HEK293 (cell line): ENCODE data around the gene ANGPTL4.

Experiments used
- CTCF ChIA-PET: fragments of 350-600 bp; formaldehyde crosslinking; extraction: SDS; loops from one replicate; lab custom pipeline; 2021; ENCODE audit warnings: antibody characterized with exemption; lab: Yijun Ruan, JAX
- POLR2A ChIA-PET: fragments of 300-600 bp; formaldehyde crosslinking; extraction: SDS; loops from one replicate; lab custom pipeline; 2020; ENCODE audit warnings: antibody characterized with exemption, inconsistent platforms; lab: Yijun Ruan, JAX
- H3K27ac ChIP-seq: fragments of 200-500 bp; sonication (Bioruptor generic); 2 replicates; pipeline ENCODE4 v1.5.1; 2014; ENCODE audit warnings: low read depth, low read length, control low read depth, inconsistent platforms; ENCODE audit errors: extremely low read depth
- H3K36me3 ChIP-seq, 2 experiments: fragments of 200-500 bp in 1 of 2; sonication (Bioruptor generic) in 1 of 2; 1 replicate in 1 of 2; 2 replicates in 1 of 2; pipeline ENCODE4 v1.5.1; 2014 to 2017; ENCODE audit warnings: inconsistent platforms in 2 of 2, low read length in 2 of 2; ENCODE audit not compliant: control insufficient read depth in 2 of 2, insufficient read depth in 1 of 2
- H3K4me1 ChIP-seq: fragments of 200-500 bp; sonication (Bioruptor generic); 2 replicates; pipeline ENCODE4 v1.5.1; 2014; ENCODE audit warnings: mild to moderate bottlenecking, low read length, inconsistent platforms; ENCODE audit not compliant: control insufficient read depth, insufficient read depth
- H3K4me3 ChIP-seq: 2 replicates; pipeline ENCODE4 v1.5.1; 2011; ENCODE audit warnings: low read depth, mild to moderate bottlenecking, control low read depth, low read length, moderate library complexity
- H3K9me3 ChIP-seq: fragments of 200-500 bp; sonication (Bioruptor generic); 2 replicates; pipeline ENCODE4 v1.5.1; 2014; ENCODE audit warnings: low read depth, low read length, inconsistent platforms; ENCODE audit not compliant: control insufficient read depth, insufficient read depth
- BCL6B ChIP-seq: fragments of 450-650 bp; formaldehyde crosslinking; IDR thresholded peaks from 2 replicates; pipeline ENCODE4 v1.5.1; 2017; ENCODE audit warnings: missing biosample characterization, missing genetic modification characterization
- HIC1 ChIP-seq: fragments of 450-650 bp; formaldehyde crosslinking; IDR thresholded peaks from 2 replicates; pipeline ENCODE4 v1.5.1; 2016; ENCODE audit warnings: missing biosample characterization, missing genetic modification characterization
- PBX3 ChIP-seq: sonication (generic); formaldehyde crosslinking; IDR thresholded peaks from 2 replicates; pipeline ENCODE4 v1.8.1; 2022; ENCODE audit warnings: mild to moderate bottlenecking, moderate library complexity, missing genetic modification reagents
- PRDM10 ChIP-seq: fragments of 450-650 bp; formaldehyde crosslinking; IDR thresholded peaks from 2 replicates; pipeline ENCODE4 v1.5.1; 2016; ENCODE audit warnings: missing biosample characterization, missing genetic modification characterization
- SP2 ChIP-seq: fragments of 450-650 bp; formaldehyde crosslinking; IDR thresholded peaks from 2 replicates; pipeline ENCODE4 v1.5.1; 2016; ENCODE audit warnings: missing biosample characterization, missing genetic modification characterization
- SP3 ChIP-seq: fragments of 450-650 bp; formaldehyde crosslinking; IDR thresholded peaks from 2 replicates; pipeline ENCODE4 v1.5.1; 2016; ENCODE audit warnings: missing biosample characterization, missing genetic modification characterization
- ZBTB11 ChIP-seq: fragments of 450-650 bp; formaldehyde crosslinking; conservative IDR thresholded peaks from 2 replicates; pipeline ENCODE4 v1.5.1; 2016; ENCODE audit warnings: low read depth, missing biosample characterization, missing genetic modification characterization
- ZBTB48 ChIP-seq: fragments of 450-650 bp; formaldehyde crosslinking; IDR thresholded peaks from 2 replicates; pipeline ENCODE4 v1.5.1; 2016; ENCODE audit warnings: missing biosample characterization, missing genetic modification characterization
- ZBTB8A ChIP-seq: fragments of 450-650 bp; formaldehyde crosslinking; IDR thresholded peaks from 2 replicates; pipeline ENCODE4 v1.5.1; 2016; ENCODE audit warnings: missing biosample characterization, missing genetic modification characterization
- ZFHX2 ChIP-seq: fragments of 450-650 bp; formaldehyde crosslinking; conservative IDR thresholded peaks from 2 replicates; pipeline ENCODE4 v1.5.1; 2016; ENCODE audit warnings: missing biosample characterization, missing genetic modification characterization
- ZNF10 ChIP-seq: fragments of 450-650 bp; formaldehyde crosslinking; IDR thresholded peaks from 2 replicates; pipeline ENCODE4 v1.5.1; 2017; ENCODE audit warnings: missing biosample characterization, missing genetic modification characterization
- ZNF157 ChIP-seq: fragments of 450-650 bp; formaldehyde crosslinking; IDR thresholded peaks from 2 replicates; pipeline ENCODE4 v1.5.1; 2016; ENCODE audit warnings: missing biosample characterization, missing genetic modification characterization
- ZNF266 ChIP-seq: fragments of 450-650 bp; formaldehyde crosslinking; IDR thresholded peaks from 2 replicates; pipeline ENCODE4 v1.5.1; 2016; ENCODE audit warnings: missing biosample characterization, missing genetic modification characterization, low read depth
- ZNF280C ChIP-seq: fragments of 450-650 bp; formaldehyde crosslinking; IDR thresholded peaks from 2 replicates; pipeline ENCODE4 v1.5.1; 2016; ENCODE audit warnings: missing biosample characterization, missing genetic modification characterization
- ZNF335 ChIP-seq: fragments of 450-650 bp; formaldehyde crosslinking; conservative IDR thresholded peaks from 2 replicates; pipeline ENCODE4 v1.5.1; 2016; ENCODE audit warnings: missing biosample characterization, missing genetic modification characterization
- ZNF37A ChIP-seq: fragments of 450-650 bp; IDR thresholded peaks from 2 replicates; pipeline ENCODE4 v1.5.1; 2018; ENCODE audit warnings: missing biosample characterization, missing genetic modification characterization
- ZNF473 ChIP-seq: fragments of 450-650 bp; formaldehyde crosslinking; IDR thresholded peaks from 2 replicates; pipeline ENCODE4 v1.5.1; 2017; ENCODE audit warnings: missing biosample characterization, missing genetic modification characterization
- ZNF513 ChIP-seq: fragments of 450-650 bp; IDR thresholded peaks from 2 replicates; pipeline ENCODE4 v1.5.1; 2018; ENCODE audit warnings: missing biosample characterization, missing genetic modification characterization
- ZNF585B ChIP-seq: fragments of 450-650 bp; formaldehyde crosslinking; IDR thresholded peaks from 2 replicates; pipeline ENCODE4 v1.5.1; 2016; ENCODE audit warnings: missing biosample characterization, missing genetic modification characterization
- ZNF658 ChIP-seq: fragments of 450-650 bp; formaldehyde crosslinking; IDR thresholded peaks from 2 replicates; pipeline ENCODE4; 2016; ENCODE audit warnings: missing biosample characterization, missing genetic modification characterization
- ZNF837 ChIP-seq: fragments of 450-650 bp; formaldehyde crosslinking; IDR thresholded peaks from 2 replicates; pipeline ENCODE4 v1.5.1; 2016; ENCODE audit warnings: missing biosample characterization, missing genetic modification characterization
- ZSCAN16 ChIP-seq: fragments of 450-650 bp; formaldehyde crosslinking; IDR thresholded peaks from 2 replicates; pipeline ENCODE4 v1.5.1; 2016; ENCODE audit warnings: missing biosample characterization, missing genetic modification characterization
- ZXDB ChIP-seq: fragments of 450-650 bp; formaldehyde crosslinking; IDR thresholded peaks from 2 replicates; pipeline ENCODE4 v1.5.1; 2016; ENCODE audit warnings: missing biosample characterization, missing genetic modification characterization

The ANGPTL4 gene

GRCh38 chr19:8413629-8413995 is 49.7 kb downstream of the ANGPTL4 start:
- Histone ChIP-seq H3K27ac (no peak overlapping the region), H3K9me3 (no peaks in the 10 kb centered on the region), H3K36me3 (no peaks in the 10 kb centered on the region; a peak in 1 of 3 replicates), H3K4me3 (peak overlapping the region; percentile 62), H3K4me1 (peaks cover 2% of the 10 kb centered on the region; the same call in 1 of the 2 replicates)
- ChIA-PET POLR2A (interaction anchor here (0.9 to 6.2 kb wide), 8 partner anchors 9 to 100 kb away, joined by 3 to 48 read pairs (median 8); partner anchors contain the start of genes HNRNPM, RAB11B and ZNF414), CTCF (interaction anchor here (0.6 to 3.4 kb wide), 21 partner anchors 8 to 206 kb away, joined by 3 to 19 read pairs (median 4); no protein-coding TSS in a partner anchor)
- TF ChIP-seq HIC1 (tag by site-specific recombination) (0 out of 2 replicates have a peak, but pooled peaks have one; percentile 41), SP2 (no peak), ZNF513 (no peak), PBX3 (CRISPR knock-in tag) (no peak), ZNF658 (tag by site-specific recombination) (no peak), ZNF837 (tag by site-specific recombination) (no peak), BCL6B (tag by site-specific recombination) (no peak), ZNF473 (tag by site-specific recombination) (no peak), ZBTB48 (tag by site-specific recombination) (no peak), PRDM10 (tag by site-specific recombination) (peak; percentile 66), SP3 (no peak), ZNF10 (no peak), ZFHX2 (tag by site-specific recombination) (peak; percentile 29), ZNF335 (tag by site-specific recombination) (peak; percentile 61), ZBTB11 (tag by site-specific recombination) (no peak), ZNF37A (tag by site-specific recombination) (no peak), ZNF266 (tag by site-specific recombination) (no peak), ZNF280C (tag by site-specific recombination) (no peak), ZBTB8A (tag by site-specific recombination) (no peak), ZNF585B (tag by site-specific recombination) (no peak), ZXDB (no peak), ZNF157 (no peak), ZSCAN16 (tag by site-specific recombination) (no peak)
